GM19328 (cell line): ENCODE results near the gene NR1D2.
"Not testable (repeated sequence)": the region's sequence is repeated elsewhere in the genome, so short reads cannot be mapped to it uniquely, and the experiment has no call there.

Experiments
- ATAC-seq: cut with Tn5 transposase; IDR thresholded peaks from one replicate; pipeline ENCODE4 v1.9.1; 2021; ENCODE audit warnings: mild to moderate bottlenecking, moderate library complexity; ENCODE audit not compliant: unreplicated experiment

The NR1D2 gene

DNA sequence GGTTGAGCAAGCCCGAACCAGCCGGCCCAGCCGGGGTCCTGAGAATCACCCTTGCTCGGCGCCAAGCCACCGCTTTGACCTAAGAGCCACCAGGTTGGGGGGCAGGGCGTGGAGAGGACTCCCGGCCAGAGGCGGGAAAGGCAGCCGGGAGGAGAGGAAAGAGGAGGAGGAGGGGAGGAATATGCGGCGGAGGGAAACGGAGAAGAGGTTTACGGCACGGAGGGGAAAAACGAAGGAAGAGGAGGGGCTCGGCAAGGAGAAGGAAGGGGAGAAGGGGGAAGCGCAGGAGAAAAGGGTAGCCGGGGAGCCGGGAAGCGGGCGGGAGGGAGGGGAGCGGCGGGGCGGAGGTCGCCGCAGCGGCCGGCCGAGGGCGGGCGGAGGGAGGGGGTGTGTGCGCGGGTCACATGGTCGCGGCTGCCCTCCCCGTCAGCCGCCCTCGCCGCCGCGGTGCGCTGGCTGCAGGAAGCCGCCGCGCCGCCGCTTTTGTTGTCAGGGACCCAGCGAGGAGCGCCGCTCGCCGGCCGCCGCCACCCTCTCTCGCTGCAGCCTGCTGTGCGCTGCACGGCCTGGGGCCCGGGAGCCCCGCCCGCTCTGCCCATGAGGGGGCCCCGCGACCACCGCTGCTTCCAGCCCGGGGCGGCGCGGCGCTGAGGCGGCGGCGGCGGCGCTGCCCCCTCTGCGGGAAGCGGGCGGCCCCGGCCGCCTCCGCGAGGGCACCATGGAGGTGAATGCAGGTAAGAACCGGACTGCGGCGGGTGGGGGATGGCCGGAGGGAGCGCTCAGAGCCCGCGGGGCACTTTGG lies at the start of gene NR1D2:
TSS of gene NR1D2 (plus strand) at position 426 of the 802 bp plus-strand sequence. CDS start at position 719, 293 bp downstream.
- peak; percentile 56 for ATAC-seq

DNA sequence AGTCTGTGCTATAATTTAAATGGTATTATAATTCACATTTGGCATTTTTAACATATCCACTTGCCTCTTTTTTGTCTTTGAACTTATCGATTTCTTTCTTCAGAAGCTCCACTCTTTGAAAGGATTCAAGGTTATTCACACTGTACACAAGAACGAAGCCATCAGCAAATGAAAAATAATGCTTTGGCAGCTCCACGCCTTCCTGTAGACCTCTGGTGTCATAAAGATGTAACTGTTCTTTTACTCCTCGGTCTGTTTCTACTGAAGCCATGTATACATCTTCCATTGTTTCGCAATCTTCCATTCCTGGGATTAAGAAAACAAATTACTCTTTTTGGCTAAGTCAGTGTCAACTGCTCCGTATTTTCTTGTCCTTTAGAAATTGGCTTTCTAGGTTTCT lies 44.3 kb upstream of the NR1D2 start:
- ATAC-seq = no peak

DNA sequence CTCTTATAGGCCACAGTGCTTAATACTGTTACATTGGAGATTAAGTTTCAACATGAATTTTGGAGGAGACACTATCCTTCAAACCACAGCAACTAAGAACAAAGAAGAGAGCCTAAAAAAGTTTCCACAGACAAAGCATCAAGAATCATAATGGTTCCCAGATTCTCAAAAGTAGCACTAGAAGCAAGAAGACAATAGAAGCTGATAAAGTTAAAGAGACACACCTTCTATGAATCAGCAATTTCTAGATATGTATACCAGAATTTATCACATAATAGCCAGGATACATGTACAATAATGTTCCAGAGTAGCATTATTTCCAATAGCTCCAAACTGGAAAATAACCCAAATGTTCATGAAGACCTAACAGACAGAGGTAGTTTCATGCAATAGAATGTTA lies 40.5 kb upstream of the NR1D2 start:
- ATAC-seq = no peak

DNA sequence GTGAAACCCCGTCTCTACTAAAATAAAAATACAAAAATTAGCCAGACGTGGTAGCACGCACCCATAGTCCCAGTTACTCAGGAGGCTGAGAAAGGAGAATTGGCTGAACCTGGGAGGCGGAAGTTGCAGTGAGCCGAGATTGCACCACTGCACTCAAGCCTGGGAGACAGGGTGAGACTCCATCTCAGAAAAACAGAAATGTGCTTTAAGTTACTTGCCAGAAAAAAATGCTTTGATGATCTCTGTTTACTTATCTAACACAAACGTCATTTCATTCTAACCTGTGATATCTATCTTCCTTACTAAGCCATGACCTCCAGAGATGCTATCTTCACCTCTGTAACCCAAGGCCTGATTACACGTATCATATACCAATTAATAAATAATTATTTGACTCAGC lies 35.7 kb upstream of the NR1D2 start:
- no peak for ATAC-seq

DNA sequence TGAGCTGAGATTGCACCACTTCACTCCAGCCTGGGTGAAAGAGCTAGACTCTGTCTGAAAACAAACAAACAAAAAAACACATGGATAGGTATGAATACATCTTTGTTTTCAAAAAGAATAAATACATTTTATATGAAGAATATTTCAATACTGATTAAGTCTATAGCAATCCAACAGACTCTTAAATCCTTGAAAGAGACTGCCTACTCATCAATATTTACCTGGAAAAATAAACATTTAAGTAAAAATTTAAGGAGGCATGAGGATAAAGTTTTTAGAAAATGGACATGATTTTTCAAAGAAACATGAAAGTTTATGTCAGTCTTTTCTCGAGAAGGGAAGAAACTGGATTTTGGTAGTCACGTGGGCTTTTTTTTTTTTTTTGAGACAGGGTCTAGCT lies 33.7 kb upstream of the NR1D2 start:
- ATAC-seq = no peak

DNA sequence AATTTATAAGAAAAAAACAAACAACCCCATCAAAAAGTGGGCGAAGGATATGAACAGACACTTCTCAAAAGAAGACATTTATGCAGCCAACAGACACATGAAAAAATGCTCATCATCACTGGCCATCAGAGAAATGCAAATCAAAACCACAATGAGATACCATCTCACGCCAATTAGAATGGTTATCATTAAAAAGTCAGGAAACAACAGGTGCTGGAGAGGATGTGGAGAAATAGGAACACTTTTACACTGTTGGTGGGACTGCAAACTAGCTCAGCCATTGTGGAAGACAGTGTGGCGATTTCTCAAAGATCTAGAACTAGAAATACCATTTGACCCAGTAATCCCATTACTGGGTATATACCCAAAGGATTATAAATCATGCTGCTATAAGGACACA lies 32.8 kb upstream of the NR1D2 start:
- ATAC-seq = not testable (repeated sequence)

DNA sequence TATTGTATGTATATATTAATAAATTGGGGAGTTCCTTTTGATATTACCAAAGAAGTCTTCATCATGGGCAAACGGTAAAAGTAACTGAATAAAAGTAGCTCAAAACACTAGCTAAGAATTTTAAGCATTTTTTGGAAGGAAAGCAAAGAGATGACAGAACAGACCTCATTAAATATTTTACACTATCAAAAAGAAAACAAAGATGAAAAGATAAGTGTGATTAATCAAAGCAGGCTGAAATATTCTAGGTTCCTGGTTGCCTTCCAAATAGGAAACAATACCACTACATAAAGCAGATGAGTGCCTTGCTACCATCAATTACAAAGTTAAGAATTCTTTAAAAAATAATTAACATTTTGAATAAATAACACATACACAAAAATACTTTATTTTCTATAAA lies 31.9 kb upstream of the NR1D2 start:
- ATAC-seq = no peak

DNA sequence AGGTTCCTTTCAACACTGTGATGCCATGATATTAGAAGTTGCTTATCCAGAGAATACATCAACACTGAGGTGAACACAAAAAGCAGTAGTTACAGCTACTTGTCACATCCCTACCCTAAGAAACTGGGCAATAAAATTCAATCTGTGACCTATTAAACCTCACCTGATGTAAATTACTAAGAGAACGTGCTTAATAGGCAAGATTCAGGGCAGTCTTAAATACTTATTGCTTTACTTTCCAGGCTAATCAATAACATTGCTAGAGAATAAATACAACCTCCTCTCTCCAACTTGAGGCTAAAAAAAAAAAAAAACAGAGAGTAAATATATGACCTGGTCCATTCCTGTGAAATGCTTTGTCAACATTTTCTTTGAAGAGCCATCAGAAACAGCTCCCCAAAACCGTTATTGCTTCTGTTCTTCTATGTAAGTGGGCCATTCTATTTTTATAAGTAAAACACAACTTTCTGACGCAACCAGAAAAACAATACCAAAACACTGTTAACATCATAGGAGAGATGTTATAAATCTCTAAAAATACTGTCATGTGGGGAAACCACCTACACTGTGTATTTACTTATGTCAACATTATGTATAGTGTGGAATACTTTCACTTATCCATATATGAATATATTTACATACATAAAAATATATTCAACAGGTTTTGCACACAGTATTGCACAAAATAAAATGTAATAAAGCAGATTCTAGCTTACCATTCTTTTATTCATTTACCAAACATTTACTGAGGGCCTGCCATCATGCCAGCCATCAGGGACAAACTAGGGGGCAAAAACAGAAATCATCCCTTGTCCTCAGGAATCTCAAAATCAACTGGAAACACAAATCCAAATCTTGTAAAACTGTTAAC lies 31.0 kb upstream of the NR1D2 start:
- ATAC-seq = no peak

DNA sequence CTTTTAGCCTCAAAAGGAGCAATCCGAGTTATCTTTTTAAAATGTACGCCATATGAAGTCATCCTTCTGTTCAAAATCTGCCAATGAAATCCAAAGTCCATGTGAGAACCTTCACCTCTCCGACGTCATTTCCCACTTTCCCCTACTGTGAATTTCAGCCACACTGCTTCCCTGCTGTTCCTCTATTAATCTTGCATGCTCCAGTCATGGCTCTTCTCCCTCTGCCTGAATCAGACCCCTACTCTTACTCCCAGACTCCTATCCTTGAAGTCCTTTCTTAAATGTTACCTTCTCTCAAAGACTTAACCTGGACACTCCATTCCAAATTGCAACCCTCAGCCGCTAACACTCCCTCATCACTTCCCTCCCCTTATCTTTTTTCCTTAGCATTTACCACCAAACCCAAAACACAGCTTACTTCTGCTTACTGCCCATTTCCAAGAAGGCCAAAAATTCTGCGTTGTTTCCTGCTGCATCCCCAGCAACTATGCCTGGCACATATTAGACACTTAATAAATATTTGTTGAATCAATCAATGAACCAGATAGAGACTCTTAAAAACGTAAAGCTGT lies 29.5 kb upstream of the NR1D2 start:
- ATAC-seq = no peak

DNA sequence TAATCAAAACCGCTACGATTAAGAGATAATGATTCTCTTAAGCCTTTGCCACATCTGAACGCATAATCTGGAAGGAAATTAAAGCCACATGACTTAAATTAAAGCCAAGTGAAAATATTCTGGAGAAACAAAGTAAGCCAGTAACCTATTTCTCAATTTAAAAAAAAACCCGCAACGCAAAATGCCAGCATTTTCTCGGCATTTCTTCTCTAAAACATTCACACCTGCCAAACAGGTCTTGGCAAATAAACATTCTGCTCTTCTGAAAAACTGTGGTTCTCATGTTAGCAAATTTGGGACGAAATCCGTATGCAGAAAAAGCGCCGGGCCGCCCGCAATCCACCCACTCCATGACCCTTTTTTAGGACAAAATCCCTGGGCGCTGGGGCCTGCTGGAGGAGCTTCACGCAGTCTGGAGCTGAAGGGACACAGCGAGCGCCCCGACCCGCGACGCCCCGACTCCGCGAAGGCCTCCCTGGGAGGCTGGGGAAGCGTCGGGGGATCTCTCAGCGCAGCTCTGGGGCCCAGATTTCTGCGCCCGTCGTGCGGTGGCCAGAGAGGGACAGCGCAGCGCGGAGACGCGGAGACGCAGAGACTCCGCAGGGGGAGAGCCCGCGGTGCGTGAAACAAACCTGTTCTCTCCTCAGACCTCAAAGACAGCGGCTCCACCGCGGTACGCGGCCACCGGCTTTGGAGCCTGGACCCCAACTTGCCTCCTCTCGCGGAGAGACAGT lies 28.8 kb upstream of the NR1D2 start:
- peak; percentile 39 for ATAC-seq

DNA sequence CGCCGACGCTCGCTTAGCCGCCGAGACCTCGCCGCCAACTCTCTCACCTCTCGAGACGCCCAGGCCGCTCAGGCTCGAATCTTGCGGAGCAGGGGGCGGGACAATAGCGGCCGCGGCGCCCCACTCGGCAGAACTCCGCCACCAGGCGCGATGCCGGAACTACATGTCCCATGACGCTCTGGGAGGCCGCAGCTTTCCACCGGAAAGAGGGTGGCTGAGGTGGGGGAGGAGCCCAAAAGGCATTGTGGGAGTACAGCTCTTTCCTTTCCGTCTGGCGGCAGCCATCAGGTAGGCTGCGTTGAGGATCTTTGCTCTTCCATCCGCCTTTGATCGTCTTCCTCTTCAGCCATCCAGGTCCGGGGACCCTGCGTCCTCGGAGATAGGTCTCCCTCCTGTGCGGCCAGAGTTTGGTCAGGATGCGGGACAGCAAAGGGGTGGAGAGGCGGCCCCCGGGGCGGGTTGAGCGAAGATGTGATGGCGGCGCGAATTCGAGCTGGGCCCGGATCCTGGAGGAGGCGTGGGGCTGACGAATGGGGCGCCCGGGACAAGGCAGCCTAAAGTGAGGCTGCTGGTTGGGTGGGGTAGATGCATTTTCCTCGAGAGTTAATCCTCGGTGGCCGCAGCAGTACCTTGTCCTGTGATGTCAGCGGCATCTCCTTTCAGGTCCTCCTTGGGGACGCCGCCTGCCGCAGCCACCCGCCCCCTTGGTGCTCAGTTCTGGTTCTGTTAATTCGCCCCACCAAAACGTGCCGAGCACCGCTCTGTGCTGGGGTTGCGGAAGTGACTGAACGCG lies 28.0 kb upstream of the NR1D2 start, which contains the start of the genes NKIRAS1 and RPL15:
TSS of gene NKIRAS1 (minus strand) at position 105 of the 793 bp plus-strand sequence. CDS start 6,086 bp downstream, outside the sequence.
TSS of gene RPL15 (plus strand) at position 247 of the 793 bp plus-strand sequence. CDS start 728 bp downstream, outside the sequence.
- peak; percentile 93 for ATAC-seq

DNA sequence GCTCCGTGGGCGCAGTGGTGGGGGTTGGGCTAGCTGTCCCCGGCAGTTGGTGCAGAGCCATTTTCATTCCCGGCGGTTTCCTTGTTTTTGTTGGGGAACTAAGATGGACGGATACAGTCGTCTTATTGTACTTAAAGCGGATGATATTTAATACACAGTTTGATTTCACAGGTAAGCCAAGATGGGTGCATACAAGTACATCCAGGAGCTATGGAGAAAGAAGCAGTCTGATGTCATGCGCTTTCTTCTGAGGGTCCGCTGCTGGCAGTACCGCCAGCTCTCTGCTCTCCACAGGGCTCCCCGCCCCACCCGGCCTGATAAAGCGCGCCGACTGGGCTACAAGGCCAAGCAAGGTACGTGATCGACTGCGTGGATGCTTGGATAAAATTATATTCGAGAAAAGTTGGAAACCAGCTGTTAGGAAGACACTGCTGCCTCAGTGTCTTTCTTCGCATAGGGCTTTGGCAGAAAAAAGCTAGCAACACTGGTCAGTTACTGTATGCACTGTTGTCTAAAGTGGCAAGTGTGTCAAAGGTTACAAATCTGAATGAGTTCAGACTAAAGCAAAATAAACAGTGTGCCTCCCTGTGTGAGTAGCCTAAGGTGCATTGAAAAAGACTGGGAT lies 27.3 kb upstream of the NR1D2 start:
- not testable (repeated sequence) for ATAC-seq

DNA sequence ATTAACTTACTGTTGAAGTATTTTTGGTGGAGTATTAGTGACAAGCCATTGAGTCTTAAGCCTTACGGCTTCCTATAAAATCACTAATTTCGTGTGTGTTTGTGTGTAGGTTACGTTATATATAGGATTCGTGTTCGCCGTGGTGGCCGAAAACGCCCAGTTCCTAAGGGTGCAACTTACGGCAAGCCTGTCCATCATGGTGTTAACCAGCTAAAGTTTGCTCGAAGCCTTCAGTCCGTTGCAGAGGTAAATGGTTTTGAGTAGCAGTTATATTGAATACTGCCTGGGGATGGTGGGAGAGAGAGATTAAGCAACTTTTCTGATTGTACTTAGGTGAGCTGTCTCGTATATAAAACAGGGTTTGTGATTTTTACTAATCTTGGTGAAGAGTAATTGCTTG lies 26.8 kb upstream of the NR1D2 start:
- not testable (repeated sequence) for ATAC-seq

DNA sequence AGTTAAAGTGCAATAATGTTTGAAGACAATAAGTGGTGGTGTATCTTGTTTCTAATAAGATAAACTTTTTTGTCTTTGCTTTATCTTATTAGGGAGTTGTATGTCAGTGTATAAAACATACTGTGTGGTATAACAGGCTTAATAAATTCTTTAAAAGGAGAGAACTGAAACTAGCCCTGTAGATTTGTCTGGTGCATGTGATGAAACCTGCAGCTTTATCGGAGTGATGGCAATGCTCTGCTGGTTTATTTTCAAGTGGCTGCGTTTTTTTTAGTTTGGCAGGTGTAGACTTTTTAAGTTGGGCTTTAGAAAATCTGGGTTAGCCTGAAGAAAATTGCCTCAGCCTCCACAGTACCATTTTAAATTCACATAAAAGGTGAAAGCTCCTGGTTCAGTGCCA lies 25.5 kb upstream of the NR1D2 start:
- no peak for ATAC-seq

DNA sequence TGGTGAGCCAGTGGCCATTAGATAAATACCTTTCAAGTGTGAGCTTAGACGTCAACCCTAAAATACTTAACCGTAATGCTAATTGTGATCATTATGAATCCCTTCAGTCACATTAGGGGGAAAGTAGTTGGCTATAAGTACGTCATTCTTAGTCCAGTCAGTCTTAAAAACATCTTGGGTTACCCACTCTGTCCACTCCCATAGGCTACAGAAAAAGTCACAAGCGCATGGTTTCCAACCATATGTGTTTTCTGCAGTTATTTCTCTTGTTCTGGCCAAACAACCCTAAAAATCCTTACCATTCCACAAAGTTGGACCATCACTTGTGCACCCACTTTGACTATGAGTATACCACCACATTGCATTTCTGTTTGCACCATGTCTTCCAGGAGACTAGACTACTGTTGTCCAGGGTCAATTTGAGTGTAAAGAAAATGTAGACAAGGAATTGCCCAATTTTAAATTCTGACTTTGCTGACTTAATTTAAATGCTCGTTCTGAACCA lies 24.9 kb upstream of the NR1D2 start:
- ATAC-seq = no peak

DNA sequence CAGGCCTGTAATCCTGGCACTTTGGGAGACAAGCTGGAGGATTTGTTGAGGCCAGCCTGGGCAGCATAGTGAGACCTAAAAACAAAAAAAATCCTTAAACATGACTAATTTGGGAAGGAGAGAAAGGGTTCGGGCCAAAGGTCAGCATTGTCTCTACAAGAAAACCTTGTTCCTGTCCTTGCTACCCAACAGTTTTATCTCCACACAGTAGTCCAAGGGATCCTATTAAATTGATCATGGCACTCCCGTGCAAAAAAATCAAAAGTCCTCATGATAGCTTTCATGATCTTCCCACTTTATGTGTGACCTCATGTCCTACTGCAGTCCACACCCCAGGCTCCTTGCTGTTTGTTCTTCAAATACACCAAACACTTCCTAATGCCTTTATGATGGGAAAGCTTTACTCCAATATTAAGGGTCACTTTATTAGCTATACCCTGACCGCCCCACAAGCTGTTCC lies 24.0 kb upstream of the NR1D2 start:
- no peak for ATAC-seq

DNA sequence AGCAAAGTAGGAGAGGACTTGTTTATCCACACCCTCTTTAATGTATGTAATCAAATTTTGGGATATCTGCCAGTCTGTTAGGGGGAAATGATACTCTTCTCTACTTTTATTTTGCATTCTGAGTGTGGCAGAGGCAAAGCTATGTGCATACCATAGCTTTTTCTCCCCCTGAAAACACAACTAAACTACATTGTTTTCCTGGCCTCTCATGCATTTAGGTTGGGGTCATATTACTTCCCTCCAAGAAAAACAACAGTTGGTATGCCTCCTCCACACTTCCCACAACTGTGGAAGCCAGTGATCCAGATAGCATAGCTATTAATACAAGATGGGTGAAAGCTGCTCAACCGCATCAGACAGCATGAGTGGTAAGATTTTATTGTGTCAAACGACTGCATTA lies 21.3 kb upstream of the NR1D2 start:
- ATAC-seq = no peak

DNA sequence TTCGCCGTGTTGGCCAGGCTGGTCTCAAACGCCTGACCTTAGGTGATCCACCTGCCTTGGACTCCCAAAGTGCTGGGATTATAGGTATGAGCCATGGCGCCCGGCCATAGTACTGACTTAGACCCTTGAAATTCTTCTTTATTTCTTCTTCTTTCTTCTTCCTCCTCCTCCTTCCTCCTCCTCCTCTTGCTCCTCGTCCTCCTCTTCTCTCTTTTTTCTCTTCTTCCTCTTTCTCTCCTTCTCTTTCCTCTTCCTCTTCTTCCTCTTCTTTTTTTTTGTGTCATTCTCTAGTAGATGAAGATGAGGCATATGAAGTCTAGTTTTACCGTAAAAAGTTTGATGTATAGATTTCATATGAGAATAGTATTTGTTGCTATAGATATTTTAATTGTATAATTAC lies 18.8 kb upstream of the NR1D2 start:
- ATAC-seq = no peak

DNA sequence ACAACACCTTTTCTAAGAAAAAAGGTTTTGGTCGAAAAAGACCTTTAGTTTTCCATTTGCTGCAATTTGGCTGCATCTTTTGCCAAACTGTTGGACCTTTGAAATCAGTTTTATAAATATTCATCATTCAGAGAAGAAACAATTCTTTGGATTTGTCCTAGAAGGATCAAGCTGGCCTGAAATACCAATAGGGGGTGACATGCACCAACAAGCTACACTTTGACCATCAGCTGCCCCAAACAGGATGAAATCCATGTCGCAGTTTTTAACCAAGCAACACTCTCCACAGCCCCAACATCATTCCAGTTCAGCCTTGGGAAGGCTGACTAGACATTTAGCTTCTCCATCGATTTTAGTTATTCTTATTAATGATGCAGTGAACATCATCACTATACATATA lies 18.4 kb upstream of the NR1D2 start:
- no peak for ATAC-seq
